B cell (primary cell): ENCODE data around the gene DDX56. TPM values are rescaled to one million over a fixed set of nuclear protein-coding genes. Genes with fewer than 3 reads are reported as not detected.

ENCODE experiments used
- ATAC-seq: fragments of 200-7000 bp; cut with Tn5 transposase; one replicate; pipeline ENCODE4 v1.10.0; 2021; ENCODE audit warnings: low read depth, mild to moderate bottlenecking, moderate number of reproducible peaks, moderate library complexity
- CTCF ChIA-PET: fragments of 350-600 bp; sonication (Branson Sonifier 250); formaldehyde crosslinking; loops from one replicate; lab custom pipeline; 2021; ENCODE audit warnings: antibody characterized with exemption, inconsistent platforms; lab: Charles Lee
- POLR2A ChIA-PET: fragments of 350-600 bp; sonication (Branson Sonifier 250); formaldehyde crosslinking; loops from one replicate; lab custom pipeline; 2021; ENCODE audit warnings: antibody characterized with exemption; lab: Charles Lee
- DNase-seq: peaks from one replicate; pipeline ENCODE4 v3.0.0; 2013
- H2AFZ ChIP-seq: 2 replicates; pipeline ENCODE4 v1.6.1; 2012; ENCODE audit warnings: mild to moderate bottlenecking, low read depth, low read length; ENCODE audit not compliant: insufficient read depth, poor library complexity, severe bottlenecking
- H3K27ac ChIP-seq, 2 donors: 1 replicate in 1 of 2; 2 replicates in 1 of 2; pipeline ENCODE4 v1.5.1; 2012 to 2013; ENCODE audit warnings: low read length in 2 of 2, mild to moderate bottlenecking in 2 of 2, moderate library complexity in 1 of 2
- H3K27me3 ChIP-seq, 4 experiments: fragments of 200-600 bp in 1 of 4; sonication (generic) in 1 of 4; replicated peaks in 1 of 4; 1 replicate in 2 of 4; 2 replicates in 2 of 4; pipeline versions ENCODE4 v1.6.1 to v1.7.0; 2013 to 2016; ENCODE audit warnings: low read length in 3 of 4, mild to moderate bottlenecking in 2 of 4, mixed read lengths in 1 of 4, moderate library complexity in 1 of 4; ENCODE audit not compliant: insufficient read depth in 4 of 4, control insufficient read depth in 3 of 4; ENCODE audit errors: control extremely low read depth in 1 of 4
- H3K36me3 ChIP-seq, 2 experiments: replicated peaks in 1 of 2; 1 replicate in 1 of 2; 2 replicates in 1 of 2; pipeline versions ENCODE4 v1.6.1 to v1.7.1; 2013; ENCODE audit warnings: low read length in 1 of 2; ENCODE audit not compliant: insufficient read depth in 2 of 2, control insufficient read depth in 1 of 2; ENCODE audit errors: control extremely low read depth in 1 of 2, extremely low read depth in 1 of 2
- H3K4me1 ChIP-seq, 2 donors: fragments of 200-600 bp in 1 of 2; sonication (generic) in 1 of 2; 1 replicate in 1 of 2; 2 replicates in 1 of 2; pipeline versions ENCODE4 v1.5.1 to v1.6.1; 2013 to 2017; ENCODE audit warnings: low read length in 2 of 2; ENCODE audit not compliant: control insufficient read depth in 2 of 2, insufficient read depth in 2 of 2
- H3K4me2 ChIP-seq: replicated peaks from 2 replicates; pipeline ENCODE3; 2012; ENCODE audit warnings: mild to moderate bottlenecking, low read depth, low read length; ENCODE audit not compliant: poor library complexity, severe bottlenecking
- H3K4me3 ChIP-seq, 5 experiments: fragments of 200-600 bp in 1 of 5; sonication (generic) in 1 of 5; 1 replicate in 3 of 5; 2 replicates in 2 of 5; pipeline versions ENCODE4 v1.5.1 to v1.7.0; 2011 to 2016; ENCODE audit warnings: low read length in 4 of 5, mild to moderate bottlenecking in 4 of 5, low read depth in 2 of 5, control low read depth in 1 of 5, moderate library complexity in 1 of 5; ENCODE audit not compliant: insufficient read depth in 1 of 5; ENCODE audit errors: control extremely low read depth in 1 of 5, extremely low read depth in 1 of 5
- H3K79me2 ChIP-seq: fragments of 200-600 bp; sonication (generic); one replicate; pipeline ENCODE4 v1.6.0; 2016; ENCODE audit warnings: low read length; ENCODE audit not compliant: control insufficient read depth, insufficient read depth
- H3K9ac ChIP-seq: fragments of 200-600 bp; sonication (generic); 2 replicates; pipeline ENCODE4 v1.6.1; 2017; ENCODE audit warnings: mild to moderate bottlenecking, low read length, moderate library complexity
- H3K9me3 ChIP-seq, 3 donors: one replicate each; pipeline versions ENCODE4 v1.6.1 to v1.7.1; 2013; ENCODE audit warnings: low read length in 2 of 3; ENCODE audit not compliant: control insufficient read depth in 2 of 3, insufficient read depth in 1 of 3; ENCODE audit errors: control extremely low read depth in 1 of 3
- H4K20me1 ChIP-seq: 2 replicates; pipeline ENCODE4 v1.6.0; 2012; ENCODE audit warnings: mild to moderate bottlenecking, low read length; ENCODE audit not compliant: insufficient read depth, control insufficient read depth, poor library complexity, severe bottlenecking
- H3K27ac Mint-ChIP-seq: one replicate; pipeline ENCODE4 v1.8.0; 2021; ENCODE audit warnings: mixed read lengths
- H3K27me3 Mint-ChIP-seq: one replicate; pipeline ENCODE4 v1.8.0; 2021; ENCODE audit warnings: mixed read lengths
- H3K4me1 Mint-ChIP-seq: one replicate; pipeline ENCODE4 v1.8.0; 2021; ENCODE audit warnings: mixed read lengths
- H3K4me3 Mint-ChIP-seq: one replicate; pipeline ENCODE4 v1.8.0; 2021; ENCODE audit warnings: mixed read lengths
- H3K9me3 Mint-ChIP-seq: one replicate; pipeline ENCODE4 v1.8.0; 2022; ENCODE audit warnings: mixed read lengths; ENCODE audit not compliant: insufficient read depth
- EZH2 ChIP-seq: IDR thresholded peaks from 2 replicates; pipeline ENCODE4 v1.6.1; 2012; ENCODE audit warnings: borderline replicate concordance, low read depth, mild to moderate bottlenecking, moderate library complexity, low read length; ENCODE audit not compliant: insufficient read depth, poor library complexity, severe bottlenecking
- WGBS: methylation state at CpG from one replicate; pipeline ENCODE4 v1.1.5; 2013; ENCODE audit warnings: missing lambda C conversion rate; ENCODE audit not compliant: insufficient coverage; 5-methylcytosine and 5-hydroxymethylcytosine counted together
- intact Hi-C: fragments of 100-400 bp; cut with micrococcal nuclease; formaldehyde crosslinking; loops from one replicate; pipeline ENCODE4 v1.10.0; 2022
- polyA plus RNA-seq: library from polyadenylated mRNA; depleted of rRNA; stranded (reverse); fragments of >200 nt; gene quantifications from 2 replicates; pipeline ENCODE4 v1.2.3, GENCODE V29; 2012
- total RNA-seq, 2 donors: library from RNA; stranded (reverse); fragments of 120-200 nt in 1 of 2; gene quantifications; 1 replicate in 1 of 2; 2 replicates in 1 of 2; pipeline versions ENCODE4 v1.2.3 to v1.2.4, GENCODE V29; 2013 to 2022
- TF ChIP-seq, protein P1 (sequence below): fragments of 200-600 bp; IDR thresholded peaks from one replicate; pipeline ENCODE4 v1.8.0; 2022; ENCODE audit warnings: antibody characterized with exemption, mild to moderate bottlenecking

Gene DDX56
- total and polyA plus RNA-seq, 2 donors (not counting 1 experiment from before 2014, with no cell fraction given) = 88.2 to 102 TPM

GRCh38 chr7:44565097-44565794, 8.5 kb downstream of the DDX56 start:
- Histone ChIP-seq H3K4me2 (no peak overlapping the region), H3K9ac (no peak overlapping the region), H3K4me1 (no peaks in the 10 kb centered on the region), H3K27ac (no peak overlapping the region), H2AFZ (no peak overlapping the region), H4K20me1 (peaks cover 24% of the 10 kb centered on the region), H3K9me3 (no peaks in the 10 kb centered on the region), H3K36me3 (peaks cover 6 to 61% of the 10 kb centered on the region in 2 experiments), H3K27me3 (no peaks in the 10 kb centered on the region), H3K79me2 (peaks cover 4% of the 10 kb centered on the region), H3K4me3 (no peak overlapping the region)
- ChIA-PET CTCF (interaction anchor here (0.7 to 4.6 kb wide), 32 partner anchors 9 to 571 kb away, joined by 3 to 42 read pairs (median 4); partner anchors contain the start of genes DDX56, H2AZ2, NUDCD3 and OGDH), POLR2A (interaction anchor here (0.6 to 1.5 kb wide), 2 partner anchors 8 to 68 kb away, joined by 4 to 7 read pairs; partner anchors contain the start of gene DDX56)
- no peaks in the 10 kb centered on the region for H3K9me3 Mint-ChIP-seq
- H3K27me3 Mint-ChIP-seq = no peaks in the 10 kb centered on the region
- intact Hi-C loops = loop anchor here (1.0 to 2.0 kb wide), 2 partner anchors 74 to 324 kb away; partner anchors contain the start of gene NUDCD3
- no peak for TF ChIP-seq EZH2
- TF ChIP-seq, protein P1, sequence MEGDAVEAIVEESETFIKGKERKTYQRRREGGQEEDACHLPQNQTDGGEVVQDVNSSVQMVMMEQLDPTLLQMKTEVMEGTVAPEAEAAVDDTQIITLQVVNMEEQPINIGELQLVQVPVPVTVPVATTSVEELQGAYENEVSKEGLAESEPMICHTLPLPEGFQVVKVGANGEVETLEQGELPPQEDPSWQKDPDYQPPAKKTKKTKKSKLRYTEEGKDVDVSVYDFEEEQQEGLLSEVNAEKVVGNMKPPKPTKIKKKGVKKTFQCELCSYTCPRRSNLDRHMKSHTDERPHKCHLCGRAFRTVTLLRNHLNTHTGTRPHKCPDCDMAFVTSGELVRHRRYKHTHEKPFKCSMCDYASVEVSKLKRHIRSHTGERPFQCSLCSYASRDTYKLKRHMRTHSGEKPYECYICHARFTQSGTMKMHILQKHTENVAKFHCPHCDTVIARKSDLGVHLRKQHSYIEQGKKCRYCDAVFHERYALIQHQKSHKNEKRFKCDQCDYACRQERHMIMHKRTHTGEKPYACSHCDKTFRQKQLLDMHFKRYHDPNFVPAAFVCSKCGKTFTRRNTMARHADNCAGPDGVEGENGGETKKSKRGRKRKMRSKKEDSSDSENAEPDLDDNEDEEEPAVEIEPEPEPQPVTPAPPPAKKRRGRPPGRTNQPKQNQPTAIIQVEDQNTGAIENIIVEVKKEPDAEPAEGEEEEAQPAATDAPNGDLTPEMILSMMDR = peak; percentile 98
- no peaks in the 10 kb centered on the region for H3K4me1 Mint-ChIP-seq
- WGBS = 70% methylated on average over 13 of the region's 13 CpGs
- DNase-seq = peak; percentile 73
- no peak overlapping the region for H3K27ac Mint-ChIP-seq
- peak; percentile 98 for ATAC-seq
- no peak overlapping the region for H3K4me3 Mint-ChIP-seq

- intact Hi-C loops = loop anchor here (1.0 to 2.0 kb wide), 2 partner anchors 74 to 323 kb away; partner anchors contain the start of gene NUDCD3
- Histone ChIP-seq H3K79me2 (peaks cover 4% of the 10 kb centered on the region), H3K4me2 (no peak overlapping the region), H3K27me3 (no peaks in the 10 kb centered on the region), H3K9me3 (no peaks in the 10 kb centered on the region), H3K27ac (no peak overlapping the region), H3K4me3 (no peak overlapping the region), H3K9ac (no peak overlapping the region), H4K20me1 (peaks cover 18% of the 10 kb centered on the region), H3K4me1 (no peaks in the 10 kb centered on the region), H2AFZ (no peak overlapping the region), H3K36me3 (peaks cover 4 to 54% of the 10 kb centered on the region in 2 experiments)
- 91% methylated on average over 2 of the region's 2 CpGs for WGBS
- no peak overlapping the region for H3K27ac Mint-ChIP-seq
- no peaks in the 10 kb centered on the region for H3K27me3 Mint-ChIP-seq
- no peak for DNase-seq
- POLR2A ChIA-PET = interaction anchor here (0.9 to 1.5 kb wide), 2 partner anchors 9 to 187 kb away, joined by 3 to 4 read pairs; partner anchors contain the start of gene DDX56
- no peaks in the 10 kb centered on the region for H3K9me3 Mint-ChIP-seq
- TF ChIP-seq, protein P1 = no peak
- no peak for TF ChIP-seq EZH2
- no peak overlapping the region for H3K4me3 Mint-ChIP-seq
- CTCF ChIA-PET = interaction anchor here (0.7 to 4.6 kb wide), 20 partner anchors 10 to 571 kb away, joined by 3 to 42 read pairs (median 6); partner anchors contain the start of genes DDX56, H2AZ2 and NUDCD3
- no peaks in the 10 kb centered on the region for H3K4me1 Mint-ChIP-seq
- ATAC-seq = no peak
Measured at GRCh38 chr7:44564606-44565005, 9.1 kb downstream of the DDX56 start.
